GM12878 (cell line): ENCODE data around the gene LARP4B. TPM values are rescaled to one million over a fixed set of nuclear protein-coding genes. Genes with fewer than 3 reads are reported as not detected.

Source experiments
- ATAC-seq: fragments of 200-7000 bp; cut with Tn5 transposase; 3 replicates; pipeline ENCODE4 v1.9.1; 2020; ENCODE audit warnings: mild to moderate bottlenecking, moderate library complexity
- BruUV-seq: library from RNA; stranded (reverse); fragments of 400-500 nt; replicated peaks from 2 replicates; lab custom pipeline; 2021; lab: Mats Ljungman, UMichigan
- CTCF ChIA-PET: fragments of 300-600 bp; sonication (Branson Sonifier 250); formaldehyde crosslinking; extraction: SDS; loops from one replicate; lab custom pipeline; 2021; ENCODE audit warnings: inconsistent platforms; lab: Yijun Ruan, JAX
- POLR2A ChIA-PET: fragments of 350-600 bp; formaldehyde crosslinking; extraction: SDS; loops from one replicate; lab custom pipeline; 2021; ENCODE audit warnings: inconsistent platforms; lab: Charles Lee
- RAD21 ChIA-PET: fragments of 300-600 bp; sonication (Branson Sonifier 250); formaldehyde crosslinking; loops from one replicate; lab custom pipeline; 2023; ENCODE audit warnings: antibody characterized with exemption; ENCODE audit not compliant: unreplicated experiment; lab: Charles Lee
- SMC1A ChIA-PET: fragments of 300-600 bp; sonication (Branson Sonifier 250); formaldehyde crosslinking; loops from one replicate; lab custom pipeline; 2023; ENCODE audit not compliant: unreplicated experiment, uncharacterized antibody; lab: Charles Lee
- DNase-seq: peaks from one replicate; pipeline ENCODE4 v3.0.0-alpha.2; 2011; ENCODE audit warnings: low read depth, low spot score
- FAIRE-seq: peaks from 3 replicates; lab custom pipeline; 2011; peaks lifted over from hg19 to GRCh38; lab: Jason Lieb, UNC
- H2AFZ ChIP-seq: 2 replicates; pipeline ENCODE4 v1.6.0; 2011; ENCODE audit warnings: low read depth, low read length, control low read depth; ENCODE audit not compliant: control insufficient read depth
- H3K27ac ChIP-seq: 2 replicates; pipeline ENCODE4 v1.5.1; 2011; ENCODE audit warnings: control low read depth; ENCODE audit not compliant: control insufficient read depth, insufficient read depth
- H3K27me3 ChIP-seq, 2 experiments: replicated peaks in 1 of 2; 2 replicates each; pipeline versions ENCODE4 v1.6.0 to v1.6.1; 2011; ENCODE audit warnings: low read length in 1 of 2; ENCODE audit not compliant: control insufficient read depth in 2 of 2, insufficient read depth in 2 of 2
- H3K36me3 ChIP-seq, 2 experiments: 2 replicates each; pipeline ENCODE4 v1.5.1; 2011; ENCODE audit warnings: low read length in 1 of 2; ENCODE audit not compliant: control insufficient read depth in 2 of 2, insufficient read depth in 2 of 2
- H3K4me1 ChIP-seq: 2 replicates; pipeline ENCODE4 v1.6.1; 2011; ENCODE audit warnings: mild to moderate bottlenecking, low read length, moderate library complexity, mixed read lengths; ENCODE audit not compliant: control insufficient read depth, insufficient read depth
- H3K4me2 ChIP-seq: 2 replicates; pipeline ENCODE4 v1.6.0; 2011; ENCODE audit warnings: control low read depth; ENCODE audit not compliant: control insufficient read depth, insufficient read depth
- H3K4me3 ChIP-seq: fragments of 200-600 bp; sonication (generic); 2 replicates; pipeline ENCODE4 v1.5.1; 2016
- H3K79me2 ChIP-seq: 2 replicates; pipeline ENCODE4 v1.6.0; 2011; ENCODE audit warnings: low read length; ENCODE audit not compliant: control insufficient read depth, insufficient read depth
- H3K9ac ChIP-seq: 2 replicates; pipeline ENCODE4 v1.8.0; 2011; ENCODE audit warnings: low read length, control low read depth, mixed read lengths; ENCODE audit not compliant: control insufficient read depth, insufficient read depth
- H3K9me3 ChIP-seq: replicated peaks from 3 replicates; pipeline ENCODE4 v1.5.1; 2011; ENCODE audit warnings: mild to moderate bottlenecking, low read length; ENCODE audit not compliant: control insufficient read depth, insufficient read depth
- H4K20me1 ChIP-seq: 2 replicates; pipeline ENCODE4 v1.6.0; 2011; ENCODE audit not compliant: control insufficient read depth, insufficient read depth
- CHD4 ChIP-seq: fragments of 200-600 bp; sonication (generic); IDR thresholded peaks from 2 replicates; pipeline ENCODE4 v1.6.1; 2016; ENCODE audit warnings: mild to moderate bottlenecking
- ESRRA ChIP-seq: IDR thresholded peaks from 2 replicates; pipeline ENCODE4 v1.6.1; 2012; ENCODE audit warnings: mild to moderate bottlenecking, low read length, improper control_type of control experiment
- GATAD2B ChIP-seq: fragments of 450-650 bp; conservative IDR thresholded peaks from 2 replicates; pipeline ENCODE4 v1.6.1; 2017; ENCODE audit warnings: low read depth, mild to moderate bottlenecking, moderate library complexity
- HDAC6 ChIP-seq: fragments of 200-600 bp; sonication (generic); IDR thresholded peaks from one replicate; pipeline ENCODE4 v1.8.0; 2017; ENCODE audit warnings: antibody characterized with exemption; ENCODE audit not compliant: unreplicated experiment
- IKZF1 ChIP-seq: fragments of 450-650 bp; conservative IDR thresholded peaks from 2 replicates; pipeline ENCODE4 v1.6.1; 2017; ENCODE audit warnings: antibody characterized with exemption, mild to moderate bottlenecking
- NBN ChIP-seq: fragments of 450-650 bp; IDR thresholded peaks from 2 replicates; pipeline ENCODE4 v1.6.1; 2016
- NFXL1 ChIP-seq: fragments of 450-650 bp; IDR thresholded peaks from 2 replicates; pipeline ENCODE4 v1.6.1; 2017; ENCODE audit warnings: antibody characterized with exemption, mild to moderate bottlenecking, borderline replicate concordance
- RUNX3 ChIP-seq: IDR thresholded peaks from 2 replicates; pipeline ENCODE4 v1.6.1; 2012; ENCODE audit warnings: low read length, inconsistent platforms
- SIX5 ChIP-seq: IDR thresholded peaks from 2 replicates; pipeline ENCODE4 v1.6.1; 2011; ENCODE audit warnings: mild to moderate bottlenecking, low read depth, low read length, moderate library complexity; ENCODE audit not compliant: severe bottlenecking
- SMAD5 ChIP-seq: IDR thresholded peaks from 2 replicates; pipeline ENCODE4 v1.6.1; 2016; ENCODE audit warnings: antibody characterized with exemption, low read depth
- SRF ChIP-seq, 2 experiments: IDR thresholded peaks; 2 replicates each; pipeline ENCODE4 v1.6.1; 2011; ENCODE audit warnings: low read depth in 2 of 2, low read length in 2 of 2, mild to moderate bottlenecking in 1 of 2, moderate library complexity in 1 of 2
- SUPT20H ChIP-seq: IDR thresholded peaks from 2 replicates; pipeline ENCODE4 v1.6.1; 2011; ENCODE audit warnings: low read depth, mild to moderate bottlenecking, low read length, moderate library complexity, borderline replicate concordance; ENCODE audit not compliant: control insufficient read depth
- ZBTB11 ChIP-seq: fragments of 450-650 bp; formaldehyde crosslinking; IDR thresholded peaks from 2 replicates; pipeline ENCODE4 v1.5.0; 2022; ENCODE audit warnings: mild to moderate bottlenecking, missing genetic modification characterization
- WGBS: methylation state at CpG from one replicate; pipeline ENCODE4 v1.1.6; 2016; ENCODE audit warnings: low lambda C conversion rate; ENCODE audit not compliant: insufficient replicate concordance, insufficient coverage; ENCODE audit errors: missing lambda C conversion rate; 5-methylcytosine and 5-hydroxymethylcytosine counted together
- in situ Hi-C: fragments of 300-500 bp; cut with MboI; formaldehyde crosslinking; loops from 9 replicates; pipeline ENCODE4 v1.14.3; 2018; ENCODE audit warnings: mixed read lengths
- intact Hi-C: fragments of 100-400 bp; cut with micrococcal nuclease; formaldehyde crosslinking; loops from one replicate; pipeline ENCODE4 v1.14.2; 2022; ENCODE audit not compliant: unreplicated experiment
- polyA plus RNA-seq, 11 experiments: library from polyadenylated mRNA; depleted of rRNA in 4 of 11; unstranded in 6 of 11; stranded (reverse) in 5 of 11; fragments of >200 nt; fragmentation: Nextera tagmentation in 4 of 11; fragmentation: Illumina TruSeq in 1 of 11; extraction: Ambion mirVana in 4 of 11; extraction: Trizol in 1 of 11; gene quantifications; 1 replicate in 1 of 11; 2 replicates in 10 of 11; pipeline versions ENCODE4 v1.2.1 to v1.2.3, GENCODE V29; 2011 to 2016; ENCODE audit warnings: inconsistent platforms in 2 of 11, missing spikeins in 2 of 11, low read depth in 1 of 11
- total RNA-seq, 4 experiments: library from RNA; depleted of rRNA in 3 of 4; stranded (reverse); fragments of >200 nt in 3 of 4; fragmentation: Illumina TruSeq in 1 of 4; extraction: Trizol in 1 of 4; gene quantifications; 2 replicates each; pipeline versions ENCODE4 v1.2.1 to v1.2.3, GENCODE V29; 2013 to 2021

The LARP4B gene
- total and polyA plus RNA-seq, 10 of the 15 experiments (the other 5 are each of a cell fraction or from before 2014, with no cell fraction given) = 10.5 to 119 (median 39.4) TPM

DNA sequence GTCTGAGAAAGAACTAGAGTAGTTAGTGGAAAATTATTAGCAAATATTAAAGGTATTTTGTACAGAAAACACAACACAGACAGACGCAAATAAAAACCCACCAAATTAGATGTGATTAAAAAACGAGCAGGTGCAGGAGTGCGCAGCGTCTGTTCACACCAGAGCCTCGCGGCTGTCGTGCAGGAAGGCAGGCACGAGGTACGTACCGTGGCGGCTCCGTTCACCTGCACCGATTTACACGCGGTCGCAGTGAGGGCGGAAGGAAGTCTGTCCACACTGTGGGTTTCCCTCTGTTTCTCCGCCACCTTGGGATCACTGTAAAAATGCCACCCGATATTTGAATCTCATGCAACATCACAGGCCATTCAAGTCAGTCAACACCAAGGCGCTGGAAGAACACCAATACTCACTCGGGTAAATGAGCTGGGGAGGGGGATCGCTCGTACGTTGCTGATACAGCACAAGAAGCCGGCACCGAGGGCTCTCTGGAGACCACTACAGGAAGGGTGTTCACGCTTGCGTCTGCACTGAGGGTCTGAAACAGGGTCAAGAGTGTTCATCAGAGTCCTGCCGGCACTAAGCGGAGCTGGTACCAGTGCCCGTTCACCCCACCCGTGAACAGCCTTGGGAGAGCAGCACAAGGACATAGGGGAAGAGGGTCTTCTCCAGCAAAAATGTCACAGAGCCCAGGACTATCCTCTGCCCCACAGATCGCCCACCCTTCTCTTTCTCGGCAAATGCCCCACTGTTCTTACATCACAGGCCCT is 116.8 kb downstream of the LARP4B start:
- no peak for ATAC-seq
- Histone ChIP-seq H4K20me1 (no peaks in the 10 kb centered on the region), H3K4me3 (no peak overlapping the region), H2AFZ (no peak overlapping the region), H3K9me3 (no peaks in the 10 kb centered on the region), H3K9ac (no peak overlapping the region), H3K27ac (no peak overlapping the region), H3K79me2 (no peaks in the 10 kb centered on the region), H3K36me3 (peaks cover 30 to 51% of the 10 kb centered on the region in 2 experiments), H3K27me3 (no peaks in the 10 kb centered on the region), H3K4me1 (peaks cover 6% of the 10 kb centered on the region), H3K4me2 (no peak overlapping the region)
- CTCF ChIA-PET = interaction anchor here (0.5 kb wide), 1 partner anchor 251 kb away, joined by 3 read pairs; no protein-coding TSS in a partner anchor
- RAD21 ChIA-PET = no interaction called here
- intact Hi-C loops = no loop called here
- in situ Hi-C loops = no loop called here
- no peak for FAIRE-seq
- 98% methylated on average over 34 of the region's 34 CpGs for WGBS
- SMC1A ChIA-PET = no interaction called here
- POLR2A ChIA-PET = no interaction called here
- TF ChIP-seq SRF (IDR thresholded peaks at IDR 0.05; ENCODE audit: low read depth in 2 of 2, low read length in 2 of 2) (no peak), RUNX3 (no peak), SUPT20H (no peak), ESRRA (no peak), NBN (no peak), IKZF1 (no peak), ZBTB11 (CRISPR knock-in tag) (no peak), CHD4 (no peak), HDAC6 (no peak), SIX5 (no peak), NFXL1 (no peak), GATAD2B (no peak), SMAD5 (no peak)
- no TSS peak for BruUV-seq
- DNase-seq = no peak
